ENCODE data around the gene SPATA9. TPM values are rescaled to one million over a fixed set of nuclear protein-coding genes. Genes with fewer than 3 reads are reported as not detected.

SPATA9 gene
- not detected in 2 replicates for total RNA-seq (2011; cell fraction: chromatin; rRNA removed; ENCODE audit: low replicate concordance)
- total RNA-seq (2011; cell fraction: nucleolus; rRNA removed) = not detected in 2 replicates
- not detected in 2 replicates for total RNA-seq (2011; cell fraction: nucleoplasm; rRNA removed)
- 0.24 TPM in 1 of 2 replicates, not detected in the other for total RNA-seq (2014; rRNA removed)
- total RNA-seq (2014; rRNA removed; fragmentation: Illumina TruSeq; extraction: Trizol) = not detected in 2 replicates
- 0.40 TPM in 1 of 2 replicates, not detected in the other for total RNA-seq (2015; rRNA removed; fragmentation: Illumina TruSeq; extraction: Trizol)
- total RNA-seq (2021) = 0.11 TPM in 1 of 2 replicates, not detected in the other
- 0.28 and 0.38 TPM in 2 replicates for polyA plus RNA-seq (2011; rRNA removed)
- 0.09 TPM in 1 of 2 replicates, not detected in the other for polyA plus RNA-seq (2011; cell fraction: cytosol; rRNA removed)
- 0.14 and 0.24 TPM in 2 replicates for polyA plus RNA-seq (2011; cell fraction: nucleus; rRNA removed)
- 1.6 and 1.8 TPM in 2 replicates for polyA plus RNA-seq (2012)
- polyA plus RNA-seq (2014; fragmentation: Illumina TruSeq; extraction: Trizol) = 0.16 TPM in 1 of 2 replicates, not detected in the other
- polyA plus RNA-seq (2014; fragmentation: Nextera tagmentation; extraction: Ambion mirVana) = 1 to 10 TPM; 3.4 to 5.5 TPM
- polyA plus RNA-seq (2014; rRNA removed) = 0.05 and 0.16 TPM in 2 replicates
- 0.18 TPM in 1 of 2 replicates, not detected in the other for polyA minus RNA-seq (2011; rRNA and poly(A)+ RNA removed)
- not detected in 2 replicates for polyA minus RNA-seq (2011; cell fraction: cytosol; rRNA and poly(A)+ RNA removed)
- not detected in 2 replicates for polyA minus RNA-seq (2011; cell fraction: nucleus; rRNA and poly(A)+ RNA removed)
- percentile 29 among the genes with signal in this experiment for Bru-seq, nascent RNA
- BruChase-seq, experiment 1, labeled RNA remaining after a 2-hour chase = percentile 31 among the genes with signal in this experiment
- BruChase-seq, experiment 2, labeled RNA remaining after a 6-hour chase = percentile 29 among the genes with signal in this experiment
- long read RNA-seq, experiment 1, partial matches to known transcripts = 0 of 3 reads
- long read RNA-seq, experiment 1, other reads (novel, unspliced or antisense) = 3 of 3 reads
- long read RNA-seq, experiment 2 = 0 reads
- long read RNA-seq, experiment 3 = 0 reads

- Histone ChIP-seq H3K4me3 (no peak within 1 kb of the TSS), H3K9me3 (replicated peaks; ENCODE audit: control insufficient read depth, insufficient read depth, low read depth, low read length) (no peaks in the 10 kb centered on the region), H3K9me1 (ENCODE audit: control insufficient read depth, insufficient read depth, low read length) (no peaks in the 10 kb centered on the region), H3K27me3 (ENCODE audit: control insufficient read depth in 2 of 2, insufficient read depth in 2 of 2, low read length in 2 of 2) (no peaks in the 10 kb centered on the region), H3K36me3 (ENCODE audit: control insufficient read depth, insufficient read depth, low read length) (no peaks in the 10 kb centered on the region; the same call in 2 of the 3 replicates), H3K9ac (ENCODE audit: insufficient read depth in 1 of 2, low read depth in 2 of 2, low read length in 2 of 2) (no peak within 1 kb of the TSS), H2AFZ (ENCODE audit: low read depth, low read length) (peak within 1 kb of the TSS; percentile 27), H3K4me2 (ENCODE audit: insufficient read depth, low read length) (no peak within 1 kb of the TSS), H3K4me1 (replicated peaks in 1 of 2; ENCODE audit: control insufficient read depth in 2 of 2, insufficient read depth in 2 of 2, low read length in 2 of 2) (peaks cover 0 to 8% of the 10 kb centered on the region in 2 experiments; a peak in 2 of 5 replicates), H3K27ac (ENCODE audit: extremely low read depth, low read depth, low read length) (no peak within 1 kb of the TSS), H3K79me2 (ENCODE audit: control insufficient read depth, insufficient read depth, low read length) (no peaks in the 10 kb centered on the region), H4K20me1 (replicated peaks; ENCODE audit: control insufficient read depth, insufficient read depth, low read length) (no peaks in the 10 kb centered on the region)
- ChIA-PET POLR2A (interaction anchor here (1.0 kb wide), 1 partner anchor 29 kb away, joined by 3 read pairs; no protein-coding TSS in a partner anchor), CTCF (ENCODE audit: low intra/inter-chr PET ratio) (no interaction called here)
- DNase-seq (ENCODE audit: extremely low read depth in 1 of 4, low spot score in 3 of 4) (no peak), FAIRE-seq (no peak), ATAC-seq (no peak)
- in situ Hi-C loops (cut with MboI) = no loop called here
- intact Hi-C loops (cut with micrococcal nuclease) = no loop called here
- 71% methylated on average over 1 of the region's 1 CpG for WGBS (ENCODE audit: insufficient coverage, low coverage, missing lambda C conversion rate)
- BruUV-seq (replicated peaks) = no TSS peak
- no peak for TF ChIP-seq KDM5B (IDR thresholded peaks at IDR 0.05; ENCODE audit: insufficient replicate concordance, low read depth, low read length)
- TF ChIP-seq RBM34 (IDR thresholded peaks at IDR 0.05; ENCODE audit: borderline replicate concordance, insufficient read depth, low read length) = no peak
- no peak for TF ChIP-seq XRCC3 (IDR thresholded peaks at IDR 0.05)
- no peak for TF ChIP-seq ARHGAP35 (IDR thresholded peaks at IDR 0.05; ENCODE audit: partially characterized antibody)
- TF ChIP-seq MCM3 (IDR thresholded peaks at IDR 0.05) = no peak
- TF ChIP-seq MBD1 (CRISPR knock-in tag; IDR thresholded peaks at IDR 0.05) = no peak
- TF ChIP-seq ZNF23 (CRISPR knock-in tag; IDR thresholded peaks at IDR 0.05) = no peak
- TF ChIP-seq ZNF780A (CRISPR knock-in tag; IDR thresholded peaks at IDR 0.05) = no peak
- no peak for TF ChIP-seq SPI1 (IDR thresholded peaks at IDR 0.05; ENCODE audit: borderline replicate concordance, low read depth, low read length)
- no peak for TF ChIP-seq PATZ1 (CRISPR knock-in tag; IDR thresholded peaks at IDR 0.05; ENCODE audit: borderline replicate concordance)
- no peak for TF ChIP-seq ZNF232 (CRISPR knock-in tag; IDR thresholded peaks at IDR 0.05)
- no peak for TF ChIP-seq ATF4 (CRISPR knock-in tag; IDR thresholded peaks at IDR 0.05)
- no peak for TF ChIP-seq CHD1 (IDR thresholded peaks at IDR 0.05; ENCODE audit: low read length)
- no peak for TF ChIP-seq NFATC3 (IDR thresholded peaks at IDR 0.05)
- no peak for TF ChIP-seq ESRRA (IDR thresholded peaks at IDR 0.05; ENCODE audit: borderline replicate concordance, low read depth)
These were observed at the start of gene SPATA9 for GRCh38 chr5:95682891-95683290. Gene SPATA9 (minus strand): TSS chr5:95682991. CDS start chr5:95682854, 137 bp downstream.
